Measurements from ENCODE around the gene KCTD5. TPM values are rescaled to one million over a fixed set of nuclear protein-coding genes. Genes with fewer than 3 reads are reported as not detected.
"Not testable (repeated sequence)": the region's sequence is repeated elsewhere in the genome, so short reads cannot be mapped to it uniquely, and the experiment has no call there.

The KCTD5 gene, protein sequence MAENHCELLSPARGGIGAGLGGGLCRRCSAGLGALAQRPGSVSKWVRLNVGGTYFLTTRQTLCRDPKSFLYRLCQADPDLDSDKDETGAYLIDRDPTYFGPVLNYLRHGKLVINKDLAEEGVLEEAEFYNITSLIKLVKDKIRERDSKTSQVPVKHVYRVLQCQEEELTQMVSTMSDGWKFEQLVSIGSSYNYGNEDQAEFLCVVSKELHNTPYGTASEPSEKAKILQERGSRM
- 10 to 100 TPM; 18.3 to 27.5 (median 22.3) TPM for polyA plus RNA-seq (ENCODE audit: low read depth in 6 of 6)

DNA sequence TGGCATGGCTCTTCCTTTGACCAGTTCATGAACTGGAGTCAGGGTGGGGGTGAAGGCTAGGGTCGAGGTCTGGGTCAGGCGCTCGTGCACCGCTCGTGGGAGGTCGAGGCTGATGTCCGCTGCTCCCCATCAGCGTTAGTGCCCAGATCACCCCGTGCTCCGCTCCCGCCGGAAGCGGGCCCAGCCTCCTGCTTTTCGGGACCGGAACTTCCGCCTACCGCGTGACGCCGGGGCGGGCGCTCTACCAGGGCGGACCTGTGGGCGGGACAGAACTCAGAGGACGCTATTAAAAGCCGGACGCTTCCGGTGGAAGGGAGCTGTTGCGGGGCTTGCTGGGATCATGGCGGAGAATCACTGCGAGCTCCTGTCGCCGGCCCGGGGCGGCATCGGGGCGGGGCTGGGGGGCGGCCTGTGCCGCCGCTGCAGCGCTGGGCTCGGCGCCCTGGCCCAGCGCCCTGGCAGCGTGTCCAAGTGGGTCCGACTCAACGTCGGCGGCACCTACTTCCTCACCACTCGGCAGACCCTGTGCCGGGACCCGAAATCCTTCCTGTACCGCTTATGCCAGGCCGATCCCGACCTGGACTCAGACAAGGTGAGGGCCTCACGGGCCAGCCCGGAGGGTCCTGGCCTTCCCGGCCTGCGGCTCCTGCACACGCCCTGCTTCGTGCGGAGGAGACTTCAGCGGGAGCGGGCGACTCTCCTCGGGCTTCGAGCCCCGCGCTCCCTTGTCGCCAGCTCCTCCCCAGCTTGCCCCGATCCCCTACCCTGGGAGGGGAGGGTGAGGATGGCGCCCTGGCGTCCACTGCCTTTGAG is at the start of gene KCTD5:
Gene KCTD5, plus strand, starts transcription at position 315 of the 813 bp plus-strand sequence. Its CDS starts 26 bp downstream, at position 341.
- no peaks in the 10 kb centered on the region for H3K27me3 Mint-ChIP-seq
- peak within 1 kb of the TSS; percentile 96 to 97 (median 96) for H3K4me3 Mint-ChIP-seq
- ATAC-seq (ENCODE audit: low read depth in 2 of 2) (peak; percentile 80 to 85), DNase-seq (peak; percentile 94)
- H3K4me1 Mint-ChIP-seq, result peaks cover 12 to 35% (median 13%) of the 10 kb centered on the region in 3 donors
- no peaks in the 10 kb centered on the region for H3K36me3 Mint-ChIP-seq
- no peaks in the 10 kb centered on the region for H3K9me3 Mint-ChIP-seq
- peak within 1 kb of the TSS; percentile 61 to 98 (median 96) for H3K27ac Mint-ChIP-seq

DNA sequence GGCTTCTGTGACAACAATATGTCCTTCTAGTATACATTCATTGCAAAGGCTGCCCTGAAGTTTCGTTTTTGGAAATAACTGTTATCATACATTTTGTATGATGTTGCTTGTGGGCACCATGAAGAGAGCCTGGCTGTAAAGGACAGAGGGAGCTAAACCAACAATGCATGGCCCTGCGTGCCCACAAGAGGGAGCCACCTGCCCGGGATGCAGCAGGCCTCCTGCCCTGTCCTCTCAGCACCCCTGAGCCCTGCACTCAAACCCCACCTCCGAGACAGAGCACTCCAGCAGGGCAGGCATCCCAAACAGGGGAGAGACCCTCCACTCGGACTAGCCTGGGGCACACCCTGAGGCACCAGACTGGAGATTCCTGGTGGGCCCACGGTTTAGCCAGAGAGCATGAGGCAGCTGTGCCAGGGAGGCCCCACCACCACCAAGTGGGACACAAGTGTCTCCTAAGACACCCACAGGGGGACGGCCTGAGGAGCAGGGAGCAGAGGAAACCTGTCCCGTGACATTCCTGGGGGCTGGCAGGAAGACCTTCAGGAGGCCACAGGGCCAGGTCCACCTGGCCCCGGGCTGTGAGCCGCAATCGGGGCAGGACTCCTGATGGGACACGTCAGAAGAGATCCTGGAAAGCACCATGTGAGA is 43.1 kb upstream of the KCTD5 start:
- ATAC-seq (ENCODE audit: low read depth in 2 of 2) (peak; percentile 74 to 78), DNase-seq (peak; percentile 33)
- H3K4me3 Mint-ChIP-seq, H3K4me1 Mint-ChIP-seq, H3K9me3 Mint-ChIP-seq, H3K36me3 Mint-ChIP-seq, H3K27ac Mint-ChIP-seq, H3K27me3 Mint-ChIP-seq: not testable (repeated sequence)

DNA sequence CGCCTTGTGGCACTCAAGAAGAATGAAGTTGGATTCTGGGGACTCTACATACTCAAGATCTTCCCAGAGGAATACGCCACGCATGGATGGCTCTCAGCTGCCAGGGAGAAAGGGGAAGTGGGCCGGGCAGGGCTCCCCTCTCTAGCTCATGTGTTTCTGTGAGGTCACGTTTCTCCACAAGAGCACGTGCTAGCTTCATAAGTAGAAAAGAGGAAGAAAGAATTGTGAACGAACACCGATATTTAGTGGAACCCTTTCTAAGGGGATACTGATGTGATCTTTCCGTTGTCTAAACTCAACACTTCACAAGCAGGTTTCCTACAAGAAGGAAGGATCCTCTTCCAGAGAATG is 42.6 kb upstream of the KCTD5 start:
- not testable (repeated sequence) for H3K36me3 Mint-ChIP-seq, H3K4me3 Mint-ChIP-seq, H3K27me3 Mint-ChIP-seq, H3K9me3 Mint-ChIP-seq, H3K27ac Mint-ChIP-seq, H3K4me1 Mint-ChIP-seq
- DNase-seq (peak; percentile 62), ATAC-seq (ENCODE audit: low read depth in 2 of 2) (peak; percentile 84 to 85)

DNA sequence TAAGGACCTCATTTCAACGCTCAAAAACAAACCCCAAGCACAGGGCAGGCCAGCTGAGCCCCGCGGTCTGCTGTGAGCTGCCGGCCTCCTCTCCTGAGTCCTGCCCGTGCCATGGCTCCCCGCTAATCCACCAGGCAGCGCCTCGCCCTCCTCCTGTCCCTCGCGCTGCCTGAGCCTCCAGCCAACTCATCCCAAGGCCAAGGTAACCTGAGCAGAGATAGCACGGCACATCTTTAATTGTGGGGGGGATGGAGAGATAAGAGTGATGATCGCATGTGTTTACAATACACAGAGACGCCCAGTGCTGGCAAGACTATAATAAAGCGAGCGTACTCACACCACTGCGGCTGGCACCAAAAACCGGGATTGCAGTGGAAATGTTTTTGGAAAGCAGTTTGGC is 39.8 kb upstream of the KCTD5 start:
- not testable (repeated sequence) for DNase-seq; H3K9me3 Mint-ChIP-seq; H3K4me1 Mint-ChIP-seq; H3K4me3 Mint-ChIP-seq; ATAC-seq (ENCODE audit: low read depth in 2 of 2); H3K27me3 Mint-ChIP-seq; H3K36me3 Mint-ChIP-seq; H3K27ac Mint-ChIP-seq

DNA sequence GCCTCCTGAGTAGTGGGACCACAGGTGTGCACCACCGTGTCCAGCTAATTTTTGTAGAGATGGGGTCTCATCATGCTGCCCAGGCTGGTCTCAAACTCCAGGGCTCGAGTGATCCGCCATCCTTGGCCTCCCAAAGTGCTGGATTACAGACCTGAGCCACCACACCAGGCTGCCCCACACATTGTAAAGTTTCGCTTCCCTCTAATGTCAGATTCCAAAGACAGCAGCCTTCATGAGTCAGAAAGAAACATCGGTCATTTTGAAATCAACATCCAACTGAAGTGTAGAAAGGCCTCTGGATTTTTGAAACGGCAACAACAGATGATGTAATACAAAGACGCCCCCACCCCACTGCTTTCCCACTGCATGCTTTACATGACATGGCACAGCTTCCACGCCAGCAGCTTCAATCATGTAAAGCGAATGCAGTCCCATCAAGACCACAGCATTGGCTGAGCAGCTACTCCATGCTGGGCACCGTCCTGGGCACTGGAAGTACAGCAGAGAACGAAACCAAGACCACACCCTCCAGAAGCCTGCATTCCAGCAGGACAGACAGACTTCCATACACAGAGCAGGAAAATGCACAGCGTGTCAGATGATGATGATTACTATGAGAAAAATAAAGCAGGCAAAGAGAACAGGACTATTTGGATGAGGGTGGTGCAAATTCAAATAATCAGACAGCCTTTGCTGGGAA is 37.4 kb upstream of the KCTD5 start:
- H3K9me3 Mint-ChIP-seq; DNase-seq; H3K4me3 Mint-ChIP-seq; ATAC-seq (ENCODE audit: low read depth in 2 of 2); H3K36me3 Mint-ChIP-seq; H3K27me3 Mint-ChIP-seq; H3K4me1 Mint-ChIP-seq; H3K27ac Mint-ChIP-seq: not testable (repeated sequence)

DNA sequence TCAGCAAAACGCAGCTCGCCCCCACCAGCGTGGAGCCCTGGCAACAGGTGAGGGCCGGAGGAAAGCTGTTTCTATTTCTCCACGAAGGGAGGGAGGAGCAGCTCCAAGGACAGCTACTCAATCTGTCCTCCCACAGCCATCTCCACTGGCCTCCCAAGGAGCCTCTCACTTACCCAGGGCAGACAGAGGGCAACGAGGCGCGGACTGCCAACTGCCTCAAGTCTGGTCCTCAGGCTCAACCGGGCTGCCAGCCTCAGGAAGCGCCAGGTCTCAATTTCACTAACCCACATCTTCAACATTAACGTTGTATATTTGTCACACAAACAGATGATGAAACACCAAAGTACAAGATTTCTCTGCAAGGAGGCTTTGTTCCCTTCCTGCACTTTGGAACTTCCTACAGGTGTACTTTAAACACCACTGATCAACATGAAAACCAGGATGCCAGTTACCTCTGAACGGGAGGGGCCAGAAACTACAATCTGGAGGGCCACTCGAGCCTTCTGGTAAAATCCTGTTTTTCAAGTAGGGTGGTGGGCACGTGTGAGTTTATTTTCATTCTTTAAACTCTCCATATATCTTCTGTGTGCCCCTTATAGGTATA is 31.0 kb upstream of the KCTD5 start:
- not testable (repeated sequence) for H3K9me3 Mint-ChIP-seq; H3K27me3 Mint-ChIP-seq; H3K4me3 Mint-ChIP-seq; H3K27ac Mint-ChIP-seq; DNase-seq; ATAC-seq (ENCODE audit: low read depth in 2 of 2); H3K4me1 Mint-ChIP-seq; H3K36me3 Mint-ChIP-seq

DNA sequence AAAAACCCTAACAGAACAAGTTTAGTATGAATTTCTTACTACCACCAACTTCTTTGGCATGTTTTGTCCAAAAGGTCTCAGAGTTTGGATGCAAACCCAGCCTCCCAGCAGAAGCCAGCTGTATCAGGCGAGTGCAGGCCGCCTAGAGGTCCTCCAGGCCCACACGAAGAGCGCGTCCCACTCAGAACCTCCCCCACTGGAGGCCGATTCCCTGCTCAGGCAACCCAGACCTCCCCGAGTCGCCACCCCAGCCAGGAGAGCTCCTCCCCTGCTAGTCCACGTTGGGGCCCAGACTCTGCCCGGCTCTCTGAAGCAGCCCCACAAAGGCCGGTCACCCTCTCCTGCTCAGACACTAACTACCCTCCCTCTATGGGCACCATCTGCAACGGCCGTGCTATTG is 28.4 kb upstream of the KCTD5 start:
- H3K4me1 Mint-ChIP-seq, H3K4me3 Mint-ChIP-seq: not testable (repeated sequence)

DNA sequence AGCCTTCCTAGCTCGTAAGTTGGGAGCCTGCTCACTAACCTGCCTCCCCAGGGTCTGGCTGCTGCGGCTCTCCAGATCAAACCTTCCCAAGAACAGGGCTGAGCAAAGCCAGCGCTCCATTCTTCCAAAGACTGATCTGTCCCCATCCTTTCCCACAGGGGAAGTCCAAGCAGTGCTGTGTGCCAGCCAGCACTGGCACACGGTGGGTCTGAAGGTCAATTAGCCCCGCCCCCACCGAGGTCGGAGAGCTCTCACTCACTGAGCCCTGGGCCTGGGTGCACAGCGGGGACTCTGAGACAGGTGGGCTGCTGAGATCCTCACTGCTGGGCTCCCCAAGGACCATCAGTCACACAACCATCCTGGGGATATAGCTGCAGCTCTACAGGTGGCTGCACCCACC is 27.4 kb upstream of the KCTD5 start:
- not testable (repeated sequence) for H3K4me1 Mint-ChIP-seq; H3K9me3 Mint-ChIP-seq; H3K27me3 Mint-ChIP-seq; H3K36me3 Mint-ChIP-seq; H3K27ac Mint-ChIP-seq; ATAC-seq (ENCODE audit: low read depth in 2 of 2); DNase-seq; H3K4me3 Mint-ChIP-seq

More for the DNA sequence above, 28.4 kb upstream of the KCTD5 start:
- H3K27me3 Mint-ChIP-seq; H3K27ac Mint-ChIP-seq; DNase-seq; ATAC-seq (ENCODE audit: low read depth in 2 of 2); H3K36me3 Mint-ChIP-seq; H3K9me3 Mint-ChIP-seq: not testable (repeated sequence)

DNA sequence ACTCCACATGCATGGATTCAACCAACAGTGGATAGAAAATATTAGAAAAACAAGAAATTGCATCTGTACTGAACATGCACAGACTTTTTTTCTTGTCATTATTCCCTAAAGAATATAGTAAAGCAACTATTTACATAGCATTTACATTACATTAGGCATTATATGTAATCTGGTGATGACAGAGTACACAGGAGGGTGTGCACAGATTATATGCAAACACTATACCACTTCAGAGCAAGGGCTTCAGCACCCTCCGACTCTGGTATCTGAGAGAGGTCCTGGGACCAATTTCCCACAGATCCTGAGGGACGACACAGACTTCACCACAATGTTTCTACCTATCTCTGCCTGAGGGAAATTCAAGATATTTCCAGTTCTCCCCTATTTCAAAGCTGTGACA is 25.3 kb upstream of the KCTD5 start:
- no peak overlapping the region for H3K4me3 Mint-ChIP-seq
- no peak for ATAC-seq (ENCODE audit: low read depth in 2 of 2)
- no peaks in the 10 kb centered on the region for H3K36me3 Mint-ChIP-seq
- H3K27ac Mint-ChIP-seq, result no peak overlapping the region
- peaks cover 6 to 18% (median 11%) of the 10 kb centered on the region in 3 donors for H3K4me1 Mint-ChIP-seq
- no peak for DNase-seq
- H3K9me3 Mint-ChIP-seq, result no peaks in the 10 kb centered on the region
- no peaks in the 10 kb centered on the region for H3K27me3 Mint-ChIP-seq

DNA sequence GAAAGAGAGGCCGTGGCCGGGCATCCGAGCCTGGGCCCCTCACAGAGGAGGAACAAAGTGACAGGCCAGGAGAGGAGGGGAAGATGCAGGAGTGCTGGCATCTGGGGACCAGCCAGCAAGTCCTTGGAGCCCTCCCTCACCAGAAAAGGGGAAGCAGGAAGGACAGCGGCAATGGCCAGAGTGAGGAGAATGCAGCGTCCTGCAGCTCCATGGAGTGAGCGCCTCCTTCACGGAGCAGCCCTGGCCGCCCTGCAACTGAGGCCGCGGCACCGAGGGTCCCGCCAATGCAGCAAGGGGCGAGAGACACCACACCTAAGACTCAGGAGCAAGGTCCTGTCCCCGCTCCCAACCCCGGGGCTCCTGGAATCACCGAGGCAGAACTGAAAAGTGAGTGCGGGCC is 24.5 kb upstream of the KCTD5 start:
- H3K36me3 Mint-ChIP-seq; H3K27ac Mint-ChIP-seq; H3K27me3 Mint-ChIP-seq; DNase-seq; H3K4me3 Mint-ChIP-seq; ATAC-seq (ENCODE audit: low read depth in 2 of 2); H3K9me3 Mint-ChIP-seq: not testable (repeated sequence)
- peaks cover 6 to 18% (median 11%) of the 10 kb centered on the region in 3 donors for H3K4me1 Mint-ChIP-seq

DNA sequence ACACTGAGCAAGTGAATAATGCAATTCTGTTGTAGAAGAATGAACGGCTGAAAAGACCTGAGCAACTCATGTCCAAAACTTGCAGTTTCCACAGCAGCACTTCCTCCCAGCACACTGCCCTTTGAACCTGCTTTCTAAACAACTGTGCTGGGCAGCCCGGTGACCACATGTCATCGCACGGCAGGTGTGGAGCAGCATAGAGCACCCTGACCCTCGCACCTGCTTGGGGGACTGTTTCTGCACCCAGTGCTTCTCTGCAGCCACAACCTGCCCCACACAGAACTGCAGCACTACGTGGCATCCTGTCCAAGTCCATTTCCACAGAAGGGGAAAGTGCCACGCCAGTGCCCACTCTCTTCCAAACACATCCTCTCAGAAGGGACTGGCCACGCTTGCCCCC is 22.8 kb upstream of the KCTD5 start:
- Mint-ChIP-seq H3K27ac (peak overlapping the region in 2 of 6 donors; percentile 44 to 66), H3K4me1 (peaks cover 6 to 18% (median 11%) of the 10 kb centered on the region in 3 donors)

DNA sequence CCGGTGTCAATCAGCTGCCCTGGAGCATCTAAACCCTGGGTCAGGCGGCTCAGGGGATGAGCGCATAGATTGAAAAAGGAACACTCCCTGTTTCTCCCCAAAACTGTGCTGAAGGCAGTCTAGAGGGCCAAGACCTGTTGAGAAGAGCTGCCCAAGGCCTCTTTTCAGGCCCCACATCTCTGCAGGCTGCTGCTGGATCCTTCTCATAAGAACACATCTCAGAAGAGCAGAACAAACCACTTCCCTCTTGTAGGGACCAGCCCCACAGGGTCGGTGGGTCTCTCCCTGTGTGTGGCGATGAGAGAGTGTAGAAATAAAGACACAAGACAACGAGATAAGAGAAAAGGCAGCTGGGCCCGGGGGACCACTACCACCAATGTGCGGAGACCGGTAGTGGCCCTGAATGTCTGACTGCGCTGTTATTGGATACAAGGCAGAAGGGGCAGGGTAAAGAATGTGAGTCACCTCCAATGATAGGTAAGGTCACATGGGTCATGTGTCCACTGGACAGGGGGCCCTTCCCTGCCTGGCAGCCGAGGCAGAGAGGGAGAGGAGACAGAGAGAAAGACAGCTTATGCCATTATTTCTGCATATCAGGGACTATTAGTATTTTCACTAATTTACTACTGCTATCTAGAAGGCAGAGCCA is 22.2 kb upstream of the KCTD5 start:
- Mint-ChIP-seq H3K27ac (peak overlapping the region in 5 of 6 donors; percentile 8 to 86 (median 68)), H3K4me1 (peaks cover 6 to 18% (median 11%) of the 10 kb centered on the region in 3 donors), H3K4me3 (peak overlapping the region in 1 of 8 donors; percentile 53)
- not testable (repeated sequence) for DNase-seq, H3K27me3 Mint-ChIP-seq, H3K36me3 Mint-ChIP-seq, H3K9me3 Mint-ChIP-seq
- ATAC-seq (ENCODE audit: low read depth in 2 of 2), result peak; percentile 38 to 43

More for the DNA sequence above, 22.8 kb upstream of the KCTD5 start:
- DNase-seq; H3K9me3 Mint-ChIP-seq; H3K27me3 Mint-ChIP-seq; ATAC-seq (ENCODE audit: low read depth in 2 of 2); H3K36me3 Mint-ChIP-seq; H3K4me3 Mint-ChIP-seq: not testable (repeated sequence)
